Measurements from ENCODE around the gene EPHB1.
"Not testable (repeated sequence)": the region's sequence is repeated elsewhere in the genome, so short reads cannot be mapped to it uniquely, and the experiment has no call there.

Gene EPHB1

DNA sequence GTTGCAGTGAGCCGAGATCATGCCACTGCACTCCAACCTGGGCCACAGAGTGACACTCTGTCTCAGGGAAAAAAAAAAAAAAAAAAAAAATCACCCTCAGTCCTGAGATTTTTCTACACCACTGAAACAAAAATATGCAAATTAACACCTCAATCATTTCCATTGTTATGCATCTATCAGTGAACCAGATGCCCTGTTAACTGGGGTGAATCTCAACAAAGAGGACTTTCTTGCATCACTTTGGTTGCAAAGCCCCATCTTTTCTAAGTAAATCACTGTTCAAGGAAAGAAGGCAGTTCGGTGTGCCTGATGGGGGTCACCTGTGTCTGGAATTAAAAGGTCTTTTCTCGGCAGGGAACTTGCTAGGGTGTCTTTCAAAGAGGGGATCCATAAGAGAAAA, 421.6 kb downstream of the EPHB1 start:
- DNase-seq (ENCODE audit: low read depth) = no peak

DNA sequence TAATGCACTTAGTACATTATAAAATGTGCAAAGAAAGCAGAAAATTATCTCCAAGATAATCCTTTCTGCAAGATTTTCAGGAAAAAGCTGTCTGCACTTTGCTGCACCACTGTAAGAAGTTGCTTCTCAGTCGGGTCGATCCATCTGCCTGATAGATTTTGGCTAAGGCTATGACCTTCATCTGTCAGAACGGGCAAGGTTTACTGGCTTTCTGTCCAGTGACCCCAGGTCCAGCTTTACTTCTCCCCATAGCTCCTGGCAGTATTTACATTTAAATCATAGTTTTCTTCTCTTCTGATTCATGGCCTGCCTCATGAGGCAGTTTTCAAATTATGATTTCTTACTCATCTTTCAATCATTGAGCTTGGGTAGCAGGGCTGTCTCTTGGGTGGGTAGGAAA, 422.7 kb downstream of the EPHB1 start:
- DNase-seq (ENCODE audit: low read depth) = no peak

GRCh38 chr3:135218304-135218703, 423.2 kb downstream of the EPHB1 start:
- no peak for DNase-seq (ENCODE audit: low read depth)

- no peak for DNase-seq (ENCODE audit: low read depth)
These were observed 423.7 kb downstream of the EPHB1 start for GRCh38 chr3:135218782-135219181.

DNA sequence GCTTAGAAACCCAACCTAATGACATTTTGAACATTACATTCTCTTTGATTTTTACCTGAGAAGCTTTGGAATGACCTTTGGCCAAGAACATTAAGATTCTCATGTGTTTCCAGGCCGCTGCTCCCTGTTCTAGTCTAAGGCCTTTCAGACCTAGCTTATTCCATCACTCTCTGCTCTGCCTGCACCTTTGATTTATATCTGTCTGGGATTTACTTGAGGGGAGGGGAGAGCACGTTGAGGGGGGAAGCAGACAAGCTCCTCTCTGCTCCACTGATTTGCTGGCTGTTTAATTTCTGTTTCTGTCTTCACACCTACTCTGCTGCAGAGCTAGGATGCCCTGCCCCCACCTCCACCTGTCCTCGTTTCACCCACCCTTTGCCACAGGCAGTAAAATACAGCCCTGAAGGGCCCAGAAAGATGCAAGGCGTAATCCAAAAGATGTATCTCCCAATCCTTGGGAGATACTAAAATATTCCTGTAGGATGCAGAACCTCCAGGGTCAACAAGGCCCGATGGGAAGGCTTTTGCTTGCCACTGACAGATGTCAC, 429.8 kb downstream of the EPHB1 start:
- DNase-seq (ENCODE audit: low read depth) = no peak

GRCh38 chr3:135226057-135226456, 431.0 kb downstream of the EPHB1 start:
- DNase-seq (ENCODE audit: low read depth) = no peak

DNA sequence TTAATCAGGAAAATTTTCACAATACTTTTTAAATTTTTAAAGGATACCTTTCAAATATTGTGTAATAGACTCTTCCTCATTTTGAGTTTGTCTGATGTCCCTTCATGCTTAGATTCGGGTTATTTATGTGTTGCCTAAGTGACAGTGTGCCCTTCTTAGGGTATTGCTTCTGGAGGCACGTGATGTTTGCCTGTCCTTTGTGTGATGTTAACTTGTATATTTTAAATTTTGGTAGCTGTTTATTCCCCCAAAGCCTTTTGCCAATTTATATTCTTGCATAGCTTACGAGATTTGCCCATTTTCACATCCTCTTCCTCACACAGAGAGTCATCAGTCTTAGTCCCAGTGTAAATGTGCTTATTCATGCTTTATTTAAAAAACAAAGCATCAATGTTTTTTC, 433.1 kb downstream of the EPHB1 start:
- no peak for DNase-seq (ENCODE audit: low read depth)

- no peak for DNase-seq (ENCODE audit: low read depth)
These were observed 434.0 kb downstream of the EPHB1 start for GRCh38 chr3:135229018-135229495.

DNA sequence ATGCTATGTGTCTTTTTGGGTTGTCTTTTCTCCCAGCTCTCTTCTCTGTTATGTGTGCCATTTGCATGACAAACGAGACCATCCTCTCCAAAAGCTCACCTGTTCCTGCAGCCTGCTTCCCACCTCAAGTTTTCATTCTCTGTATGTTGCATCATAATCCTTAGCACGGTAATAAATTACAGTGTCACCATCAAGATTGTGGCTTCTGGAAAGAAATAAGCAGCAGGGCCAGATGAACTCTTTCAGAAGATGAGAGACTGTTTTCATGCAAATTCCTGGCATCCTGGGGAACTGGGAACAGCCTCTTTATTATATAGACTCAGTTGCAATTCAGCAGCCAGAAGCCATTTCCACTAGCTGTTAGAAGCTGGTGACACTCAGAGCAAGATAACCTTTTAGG, 436.7 kb downstream of the EPHB1 start:
- no peak for DNase-seq (ENCODE audit: low read depth)

DNA sequence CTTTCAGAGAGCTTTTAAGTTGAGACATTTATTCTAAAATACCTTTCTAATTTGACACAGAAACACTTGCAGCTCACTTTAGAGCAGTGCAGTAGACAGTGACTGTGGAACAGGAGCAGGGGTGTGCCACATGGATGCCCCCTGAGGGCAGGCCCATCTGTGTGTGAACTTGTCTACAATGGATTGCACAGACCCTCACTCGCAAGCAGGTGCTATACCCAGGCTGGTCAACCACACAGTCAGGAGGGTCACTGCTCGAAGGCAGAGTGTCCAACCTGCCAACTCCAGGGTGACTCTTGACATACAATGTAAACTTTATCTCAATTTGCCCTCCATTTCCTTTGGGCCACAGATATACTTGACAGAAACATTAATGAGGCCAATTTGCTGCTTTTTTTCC, 437.2 kb downstream of the EPHB1 start:
- no peak for DNase-seq (ENCODE audit: low read depth)

GRCh38 chr3:135233476-135233875, 438.4 kb downstream of the EPHB1 start:
- not testable (repeated sequence) for DNase-seq (ENCODE audit: low read depth)

- no peak for DNase-seq (ENCODE audit: low read depth)
These were observed 440.5 kb downstream of the EPHB1 start for GRCh38 chr3:135235541-135235940.

- no peak for DNase-seq (ENCODE audit: low read depth)
These were observed 442.5 kb downstream of the EPHB1 start for GRCh38 chr3:135237371-135238143.

DNA sequence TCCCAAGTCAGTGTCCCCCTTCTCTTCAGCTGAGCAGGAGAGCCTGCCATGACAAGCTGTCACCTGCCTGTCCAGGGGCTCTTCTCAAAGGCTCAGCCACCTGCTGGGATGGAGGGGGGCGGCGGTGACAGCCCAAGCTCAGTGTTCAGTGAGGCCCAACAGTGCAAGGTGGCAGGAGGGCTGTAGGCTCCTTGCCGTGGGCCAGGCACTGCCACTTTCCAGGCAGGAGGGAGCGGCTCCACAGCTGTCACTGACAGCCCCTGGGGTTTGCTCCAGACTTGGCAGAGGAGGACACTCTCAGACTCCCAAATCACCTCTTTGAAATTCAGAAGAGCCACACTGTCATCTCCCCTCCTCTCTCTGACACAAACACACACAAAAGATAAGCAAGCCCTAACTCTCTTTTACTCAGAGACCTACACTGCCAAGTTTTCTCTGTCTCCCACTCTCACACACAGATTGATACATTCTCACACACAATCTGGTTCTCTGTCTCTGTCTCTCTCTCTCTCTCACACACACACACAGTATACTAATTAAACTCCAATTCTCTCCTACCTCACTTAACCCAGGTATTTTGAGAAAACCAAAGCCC, 443.3 kb downstream of the EPHB1 start:
- DNase-seq (ENCODE audit: low read depth) = no peak

DNA sequence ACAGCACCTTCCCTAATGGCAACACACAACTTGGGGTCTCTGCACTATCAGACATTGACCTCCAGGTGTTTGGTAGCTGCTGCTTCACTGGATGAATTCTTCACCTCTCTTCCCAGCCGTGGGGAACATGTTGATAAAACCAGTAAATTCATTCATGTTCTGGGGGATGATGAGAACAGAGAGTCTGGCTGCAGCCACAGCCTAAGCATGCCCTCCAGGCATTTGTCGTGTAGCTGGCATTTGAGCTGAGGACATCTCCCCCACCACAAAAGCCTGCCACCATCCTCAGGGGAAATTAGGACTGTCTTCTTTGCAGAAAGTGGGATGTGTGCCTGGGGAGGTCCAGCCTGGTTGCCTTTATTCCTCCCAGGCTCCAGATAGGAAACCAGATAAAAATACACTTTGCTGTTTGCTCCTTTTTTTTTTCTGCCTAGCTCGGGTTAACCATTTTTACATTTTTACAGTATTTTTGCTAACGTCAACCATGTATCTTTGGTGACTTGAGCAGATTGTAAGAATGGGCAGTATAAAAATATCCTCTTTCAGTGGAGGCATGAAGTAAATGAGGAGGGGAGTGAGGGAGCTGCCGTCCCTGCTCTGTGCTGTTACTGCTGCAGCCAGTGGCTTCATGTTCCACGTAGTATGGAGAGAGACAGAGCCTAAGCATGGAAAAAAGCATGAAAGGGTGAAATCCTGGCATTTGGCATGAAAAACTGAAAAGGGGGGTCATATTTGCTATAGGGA, 444.0 kb downstream of the EPHB1 start:
- no peak for DNase-seq (ENCODE audit: low read depth)

GRCh38 chr3:135239615-135239884, 444.5 kb downstream of the EPHB1 start:
- no peak for DNase-seq (ENCODE audit: low read depth)

DNA sequence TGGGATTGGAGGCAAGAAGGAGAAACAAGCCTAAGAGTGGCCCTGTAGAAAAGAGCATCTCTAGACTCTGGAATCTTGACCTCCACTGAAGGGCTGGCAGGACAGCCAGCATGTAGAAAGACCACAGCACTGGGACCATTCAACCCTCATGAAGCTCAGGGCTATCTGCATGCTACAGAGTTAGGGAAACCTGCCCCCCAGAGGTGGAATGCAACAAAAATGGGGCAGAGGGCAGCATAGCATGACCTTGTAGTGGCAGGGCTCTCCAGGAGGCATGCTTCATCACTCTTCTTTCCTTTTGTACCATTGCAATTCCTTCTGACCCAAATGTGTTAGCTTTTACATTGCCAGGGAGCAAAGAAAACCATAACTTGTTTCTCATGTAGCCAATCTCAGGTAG, 445.4 kb downstream of the EPHB1 start:
- no peak for DNase-seq (ENCODE audit: low read depth)

- DNase-seq (ENCODE audit: low read depth) = no peak
These were observed 447.2 kb downstream of the EPHB1 start for GRCh38 chr3:135242285-135242684.

DNA sequence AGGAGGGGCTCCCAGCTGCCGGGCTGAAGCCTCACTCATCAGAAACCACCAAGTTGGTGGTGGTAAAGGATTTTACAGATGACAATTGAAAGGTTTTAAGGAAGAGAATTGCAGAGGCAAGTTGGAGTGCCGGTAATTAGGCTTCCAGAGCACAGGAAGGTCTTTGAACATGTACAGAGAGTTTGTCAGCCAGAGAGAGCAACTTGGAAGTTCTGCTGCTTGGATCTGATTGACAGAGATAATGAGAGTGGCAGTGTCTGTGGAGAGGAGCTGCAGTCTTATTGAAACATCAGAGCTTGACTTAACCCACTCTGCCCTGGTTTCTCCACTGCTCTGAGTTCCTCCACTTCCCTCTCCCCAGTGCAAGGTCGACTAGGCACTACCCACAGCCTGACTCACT, 448.6 kb downstream of the EPHB1 start:
- no peak for DNase-seq (ENCODE audit: low read depth)

DNA sequence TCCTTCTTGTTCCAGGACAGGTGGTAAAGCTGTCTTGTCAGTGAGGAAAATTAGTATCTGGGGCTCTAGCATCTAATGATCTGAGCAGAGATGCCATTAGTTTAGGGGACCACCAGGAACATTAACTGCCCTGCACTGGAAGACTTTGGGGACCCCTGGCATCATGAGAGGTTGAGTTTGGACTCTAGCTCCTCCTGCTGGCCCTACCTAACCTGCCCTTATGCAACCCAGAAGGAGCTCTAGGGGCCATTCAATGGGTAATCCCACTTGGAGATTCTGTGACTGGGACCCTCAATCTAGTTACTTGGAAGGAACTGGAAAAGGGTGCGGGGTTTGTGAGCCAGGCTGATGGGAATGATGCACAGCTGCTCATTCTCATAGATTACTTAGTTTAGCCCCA, 451.0 kb downstream of the EPHB1 start:
- DNase-seq (ENCODE audit: low read depth) = no peak

DNA sequence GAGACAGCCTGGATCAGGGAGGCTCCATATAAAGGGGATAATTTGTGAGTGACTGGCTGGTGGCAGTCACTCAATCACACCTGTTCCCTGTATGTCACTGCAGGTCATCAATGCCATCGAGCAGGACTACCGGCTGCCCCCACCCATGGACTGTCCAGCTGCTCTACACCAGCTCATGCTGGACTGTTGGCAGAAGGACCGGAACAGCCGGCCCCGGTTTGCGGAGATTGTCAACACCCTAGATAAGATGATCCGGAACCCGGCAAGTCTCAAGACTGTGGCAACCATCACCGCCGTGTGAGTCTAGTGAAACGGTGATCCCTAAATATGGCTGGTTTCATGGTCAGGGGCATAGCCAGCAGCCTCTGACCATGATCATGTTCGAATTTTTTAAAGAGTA, 453.2 kb downstream of the EPHB1 start:
- DNase-seq (ENCODE audit: low read depth) = no peak

GRCh38 chr3:135249186-135249585, 454.1 kb downstream of the EPHB1 start:
- DNase-seq (ENCODE audit: low read depth) = no peak

GRCh38 chr3:135258916-135259315, 463.9 kb downstream of the EPHB1 start:
- DNase-seq (ENCODE audit: low read depth) = no peak

All from stromal cell of bone marrow (primary cell).